ENCODE data around the gene AKAP1. TPM values are rescaled to one million over a fixed set of nuclear protein-coding genes. Genes with fewer than 3 reads are reported as not detected.
A peak's percentile ranks its signal among the peaks of the same experiment; 100 is the strongest.

The AKAP1 gene
- total and polyA plus RNA-seq, 2 of the 8 experiments (the other 6 are each of a cell fraction or from before 2014, with no cell fraction given), result 120 to 156 TPM

- 62% methylated on average over 5 of the region's 9 CpGs; no CpG with 5 or more reads in 1 of the 2 experiments for WGBS, 2 experiments (ENCODE audit: extremely low coverage in 1 of 2, insufficient coverage in 1 of 2, insufficient read length in 1 of 2, insufficient replicate concordance in 2 of 2, low coverage in 1 of 2, low lambda C conversion rate in 2 of 2, missing lambda C conversion rate in 1 of 2)
- Histone ChIP-seq H4K8ac (ENCODE audit: extremely low read depth, insufficient read depth, low read length) (no peak overlapping the region), H2BK5ac (ENCODE audit: low read depth, low read length) (no peak overlapping the region), H3K4me3 (ENCODE audit: extremely low read depth in 1 of 4, insufficient read depth in 2 of 4, low read depth in 3 of 4, low read length in 4 of 4) (no peak overlapping the region), H3K4ac (replicated peaks; ENCODE audit: insufficient read length, low read depth, low read length) (no peak overlapping the region), H3K27ac (ENCODE audit: low read depth, low read length) (no peak overlapping the region), H3K14ac (ENCODE audit: insufficient read length) (no peak overlapping the region), H4K20me1 (replicated peaks in 1 of 2; ENCODE audit: control insufficient read depth in 1 of 2, insufficient read depth in 2 of 2, low read length in 2 of 2) (no peaks in the 10 kb centered on the region), H3K27me3 (replicated peaks in 1 of 4; ENCODE audit: control insufficient read depth in 3 of 4, extremely low read depth in 1 of 4, insufficient read depth in 3 of 4, low read length in 3 of 4) (no peaks in the 10 kb centered on the region), H3K9me3 (ENCODE audit: insufficient read depth in 2 of 2, low read depth in 1 of 2, low read length in 1 of 2) (no peaks in the 10 kb centered on the region), H3K56ac (replicated peaks; ENCODE audit: insufficient read length, low read depth, low read length) (no peak overlapping the region), H2AFZ (ENCODE audit: low read length) (no peak overlapping the region), H3K23me2 (ENCODE audit: low read depth, low read length) (no peaks in the 10 kb centered on the region; the same call in 1 of the 2 replicates), H2BK120ac (replicated peaks; ENCODE audit: low read depth, low read length) (no peak overlapping the region), H2BK20ac (ENCODE audit: low read length) (no peak overlapping the region), H3K36me3 (ENCODE audit: control insufficient read depth in 2 of 4, insufficient read depth in 4 of 4, low read length in 3 of 4) (no peaks in the 10 kb centered on the region), H3K79me2 (ENCODE audit: control insufficient read depth in 1 of 2, insufficient read depth in 2 of 2, low read length in 2 of 2) (no peaks in the 10 kb centered on the region), H3K18ac (ENCODE audit: extremely low read depth, low read length) (no peak overlapping the region), H3K4me1 (replicated peaks in 1 of 4; ENCODE audit: control insufficient read depth in 3 of 4, insufficient read depth in 4 of 4, low read length in 3 of 4) (peaks cover 0 to 9% (median 5%) of the 10 kb centered on the region in 4 experiments; a peak in 4 of 7 replicates), H2BK12ac (ENCODE audit: low read depth, low read length) (no peak overlapping the region), H4K5ac (ENCODE audit: insufficient read length, low read depth, low read length) (no peak overlapping the region), H3K23ac (ENCODE audit: insufficient read length) (no peak overlapping the region), H2BK15ac (ENCODE audit: low read length) (no peak overlapping the region), H2AK5ac (ENCODE audit: low read depth, low read length) (no peak overlapping the region), H4K91ac (replicated peaks; ENCODE audit: insufficient read length, low read length) (peak overlapping the region; percentile 7), H3K9ac (replicated peaks in 1 of 4; ENCODE audit: extremely low read depth in 1 of 4, low read depth in 3 of 4, low read length in 3 of 4) (no peak overlapping the region), H3K79me1 (ENCODE audit: low read depth, low read length) (no peaks in the 10 kb centered on the region), H3K4me2 (ENCODE audit: insufficient read depth in 1 of 2, low read depth in 2 of 2, low read length in 2 of 2) (no peak overlapping the region)
- FAIRE-seq, result no peak
- ChIA-PET CTCF (ENCODE audit: partially characterized antibody) (interaction anchor here (0.5 to 1.7 kb wide), 2 partner anchors 68 to 88 kb away, joined by 3 to 4 read pairs; no protein-coding TSS in a partner anchor), POLR2A (ENCODE audit: partially characterized antibody) (no interaction called here)
- no peak for DNase-seq (ENCODE audit: low read depth in 1 of 2, low spot score in 2 of 2)
- no peak for TF ChIP-seq MAFK (IDR thresholded peaks at IDR 0.05; ENCODE audit: low read depth, low read length)
- TF ChIP-seq TAF7 (optimal IDR thresholded peaks at IDR 0.05; ENCODE audit: borderline replicate concordance, low read depth, low read length), result no peak
- TF ChIP-seq TAF1 (IDR thresholded peaks at IDR 0.05; ENCODE audit: low read depth, low read length), result no peak
- no peak for TF ChIP-seq BACH1 (IDR thresholded peaks at IDR 0.05; ENCODE audit: low read length)
Measured at GRCh38 chr17:57078274-57078673, 6.8 kb upstream of the AKAP1 start.

Measured in H1 (cell line).